HG02798 (cell line): ENCODE data around the gene LRBA.

Source experiments
- ATAC-seq: cut with Tn5 transposase; IDR thresholded peaks from one replicate; pipeline ENCODE4 v1.9.1; 2021; ENCODE audit warnings: mild to moderate bottlenecking; ENCODE audit not compliant: unreplicated experiment, poor library complexity

LRBA gene

GRCh38 chr4:150217808-150218207 lies 797.3 kb downstream of the LRBA start:
- no peak for ATAC-seq

DNA sequence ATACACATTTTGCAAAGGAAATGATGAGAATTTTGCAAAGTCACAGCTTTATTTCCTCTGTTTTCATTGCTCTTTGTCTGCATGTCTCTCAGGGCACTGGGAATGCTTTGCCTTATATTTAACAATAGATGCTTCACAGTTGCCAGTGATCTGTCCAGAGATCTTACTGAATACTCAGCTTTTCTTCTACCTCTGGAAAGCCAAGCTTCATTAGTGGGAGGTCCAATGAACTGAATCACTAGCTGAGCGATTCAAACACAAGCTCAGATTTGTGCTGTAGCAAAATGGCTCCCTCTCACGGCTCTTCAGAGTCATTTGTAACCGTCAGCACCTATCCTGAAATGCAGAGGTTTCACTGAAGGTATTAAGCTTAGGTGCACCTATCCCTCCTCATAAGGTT lies 797.9 kb downstream of the LRBA start:
- ATAC-seq: no peak

DNA sequence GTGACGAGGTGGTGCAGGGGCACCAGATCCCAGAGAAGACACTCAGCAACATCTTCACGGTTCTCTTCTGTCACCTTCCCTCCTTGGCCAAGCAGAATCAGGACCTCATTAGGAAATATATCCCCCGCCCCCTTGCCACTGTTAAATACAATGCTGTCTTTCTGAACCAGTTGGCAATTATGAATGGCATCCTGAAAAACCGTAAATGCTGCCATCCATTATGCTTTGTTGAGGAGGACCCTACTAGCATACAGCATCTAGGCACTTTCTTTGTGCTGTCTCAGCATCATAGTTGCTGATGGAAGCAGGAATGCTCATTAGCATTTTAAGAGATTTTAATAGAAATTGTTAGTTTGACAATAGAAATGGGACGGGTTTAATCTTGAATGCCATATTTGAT lies 798.4 kb downstream of the LRBA start:
- ATAC-seq: no peak

DNA sequence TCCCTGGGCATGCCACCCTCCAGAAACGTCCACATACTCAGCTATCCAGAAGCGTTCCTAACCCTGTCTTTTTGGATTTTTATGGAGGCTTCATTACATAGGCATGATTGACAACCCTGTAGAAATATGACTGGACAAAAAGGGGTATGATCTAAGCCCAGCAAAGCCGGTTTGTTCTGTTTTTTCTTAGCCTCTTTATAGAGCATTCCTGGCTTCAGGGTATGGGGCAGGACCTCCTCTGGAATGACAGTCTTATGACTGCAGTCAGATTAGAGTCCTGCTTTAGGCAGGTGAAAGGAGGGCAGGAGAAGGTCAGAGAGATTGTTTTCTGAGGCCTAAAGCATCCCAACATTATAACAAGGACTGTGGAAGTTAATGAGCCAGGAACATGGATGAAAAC lies 799.5 kb downstream of the LRBA start:
- ATAC-seq: no peak
